Limb (tissue), 2 donors: ENCODE data around the gene EXOC7.
"Not testable (repeated sequence)": the region's sequence is repeated elsewhere in the genome, so short reads cannot be mapped to it uniquely, and the experiment has no call there.

Experiments
- DNase-seq, 2 donors: peaks; one replicate each; pipeline ENCODE4 v3.0.0-alpha.2; 2016; ENCODE audit errors: extremely low spot score in 2 of 2

EXOC7 gene

DNA sequence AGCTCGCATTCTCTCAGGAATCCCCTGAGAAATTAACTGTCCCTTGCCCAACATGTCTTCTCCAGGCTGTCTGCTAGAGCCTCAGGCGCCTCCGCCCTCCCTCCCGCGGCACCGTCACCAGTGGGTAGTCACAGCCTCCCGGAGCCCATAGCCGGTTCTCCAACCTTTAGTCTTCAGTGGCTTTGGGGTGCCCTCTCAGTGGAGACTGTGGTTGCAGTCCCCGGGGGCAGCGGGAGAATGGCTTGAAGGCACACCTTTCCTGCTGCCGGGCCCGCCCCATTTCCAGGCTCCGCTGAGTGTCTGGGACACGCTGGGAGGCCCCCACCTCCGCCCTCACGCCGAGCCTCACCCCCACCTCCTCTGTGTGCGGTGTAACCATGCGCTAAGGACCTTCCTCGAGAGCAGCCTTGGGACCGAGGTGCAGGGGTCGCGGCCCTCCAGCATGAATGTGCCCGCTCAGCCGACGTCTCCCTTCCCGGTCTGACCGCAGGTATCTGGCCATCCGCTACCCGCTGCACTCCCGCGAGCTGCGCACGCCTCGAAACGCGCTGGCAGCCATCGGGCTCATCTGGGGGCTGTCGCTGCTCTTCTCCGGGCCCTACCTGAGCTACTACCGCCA lies 27.3 kb downstream of the EXOC7 start:
- no peak for DNase-seq

DNA sequence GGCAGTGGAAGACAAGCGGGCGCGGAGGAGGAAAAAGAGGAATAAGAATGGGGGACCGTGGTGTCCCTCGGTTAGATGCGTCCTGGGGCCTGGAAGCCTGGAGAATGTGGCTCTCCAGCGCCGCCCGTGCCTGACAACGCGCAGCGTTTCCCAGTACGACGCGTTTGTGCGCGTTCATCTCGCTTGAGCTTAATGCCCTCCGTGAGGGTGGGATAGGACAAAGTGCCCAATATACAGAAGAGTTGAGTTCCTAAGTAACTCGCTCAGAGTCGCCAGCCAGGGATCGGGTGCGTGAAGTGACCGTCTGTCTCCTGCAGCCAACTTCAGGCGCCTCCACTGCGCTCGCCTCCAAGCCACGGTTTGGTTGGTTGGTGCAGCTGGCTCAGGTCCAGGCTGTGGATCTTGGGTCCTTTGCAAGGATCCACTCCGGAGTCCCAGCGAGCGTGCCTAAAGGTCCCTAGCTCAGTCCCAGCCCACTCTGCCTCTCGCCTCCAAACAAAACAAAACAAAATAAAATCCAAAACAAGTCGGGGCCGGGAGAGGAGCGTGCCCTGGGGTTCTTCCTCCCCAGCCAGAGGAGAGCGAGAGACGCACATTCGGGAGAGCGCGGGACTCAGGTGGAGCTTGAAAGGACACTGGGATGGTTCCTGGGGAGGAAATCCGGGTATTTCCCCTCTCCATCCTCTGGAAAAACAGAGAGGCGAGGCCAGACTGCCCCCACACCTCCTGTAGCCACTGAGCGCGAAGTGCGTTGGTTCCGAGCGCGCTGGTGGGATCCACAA lies 28.0 kb downstream of the EXOC7 start:
- no peak for DNase-seq

DNA sequence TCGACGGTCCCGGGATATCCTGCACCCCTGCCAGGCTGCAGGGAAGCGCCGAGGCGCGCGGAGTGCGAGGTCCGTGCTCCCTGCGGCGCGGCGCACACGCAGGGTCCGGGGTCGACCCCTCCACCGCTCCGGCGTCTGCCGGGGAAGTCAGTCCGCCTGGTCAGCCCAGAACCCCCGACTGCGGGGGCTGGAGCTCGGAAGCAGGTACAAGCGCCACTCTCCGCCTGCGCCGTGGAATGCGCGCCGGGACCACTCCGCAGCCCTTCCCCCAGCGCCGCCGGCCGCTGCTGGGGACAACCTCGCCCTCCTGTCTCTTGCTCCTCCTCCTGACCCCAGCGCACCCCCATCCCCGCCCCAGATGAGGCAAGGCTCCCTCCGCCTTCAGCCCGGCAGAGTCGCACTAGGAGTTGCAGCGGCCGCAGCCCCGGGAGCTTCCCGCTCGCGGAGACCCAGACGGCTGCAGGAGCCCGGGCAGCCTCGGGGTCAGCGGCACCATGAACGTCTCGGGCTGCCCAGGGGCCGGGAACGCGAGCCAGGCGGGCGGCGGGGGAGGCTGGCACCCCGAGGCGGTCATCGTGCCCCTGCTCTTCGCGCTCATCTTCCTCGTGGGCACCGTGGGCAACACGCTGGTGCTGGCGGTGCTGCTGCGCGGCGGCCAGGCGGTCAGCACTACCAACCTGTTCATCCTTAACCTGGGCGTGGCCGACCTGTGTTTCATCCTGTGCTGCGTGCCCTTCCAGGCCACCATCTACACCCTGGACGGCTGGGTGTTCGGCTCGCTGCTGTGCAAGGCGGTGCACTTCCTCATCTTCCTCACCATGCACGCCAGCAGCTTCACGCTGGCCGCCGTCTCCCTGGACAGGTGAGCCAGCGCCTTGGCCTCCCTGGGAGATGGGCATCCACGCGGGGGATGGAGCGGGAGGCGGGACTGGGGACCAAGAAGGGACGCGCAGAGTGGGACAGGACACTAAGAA lies 28.9 kb downstream of the EXOC7 start, which contains the start of gene GALR2:
TSS of gene GALR2 (plus strand) at position 392 of the 974 bp plus-strand sequence. CDS start at position 495, 103 bp downstream.
- no peak for DNase-seq

GRCh38 chr17:76072148-76072858 lies 31.3 kb downstream of the EXOC7 start, which contains the start of gene SRP68:
TSS of gene SRP68 (minus strand) at chr17:76072517. CDS start at chr17:76072491, 26 bp downstream.
- peak; percentile 94 for DNase-seq

- no peak for DNase-seq
Measured at GRCh38 chr17:76071531-76072147, 31.9 kb downstream of the EXOC7 start.

DNA sequence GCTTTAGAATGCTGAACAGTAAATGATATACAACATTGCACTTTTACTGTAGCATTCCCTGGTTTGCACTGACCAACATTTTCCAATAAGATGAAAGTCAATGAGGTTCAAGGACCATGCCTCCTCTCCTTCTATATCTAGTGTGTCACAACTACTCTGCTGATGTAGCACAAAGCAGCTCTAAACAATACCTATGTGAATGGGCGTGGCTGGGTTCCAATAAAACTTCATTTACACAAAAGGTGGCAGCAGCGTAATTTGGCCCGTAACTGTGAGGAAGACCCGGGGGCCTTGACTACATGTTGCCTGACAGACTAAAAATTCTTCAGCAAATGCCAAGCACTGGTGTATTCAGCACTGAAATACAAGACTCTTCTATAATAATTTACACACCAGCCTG lies 37.8 kb downstream of the EXOC7 start:
- no peak for DNase-seq

DNA sequence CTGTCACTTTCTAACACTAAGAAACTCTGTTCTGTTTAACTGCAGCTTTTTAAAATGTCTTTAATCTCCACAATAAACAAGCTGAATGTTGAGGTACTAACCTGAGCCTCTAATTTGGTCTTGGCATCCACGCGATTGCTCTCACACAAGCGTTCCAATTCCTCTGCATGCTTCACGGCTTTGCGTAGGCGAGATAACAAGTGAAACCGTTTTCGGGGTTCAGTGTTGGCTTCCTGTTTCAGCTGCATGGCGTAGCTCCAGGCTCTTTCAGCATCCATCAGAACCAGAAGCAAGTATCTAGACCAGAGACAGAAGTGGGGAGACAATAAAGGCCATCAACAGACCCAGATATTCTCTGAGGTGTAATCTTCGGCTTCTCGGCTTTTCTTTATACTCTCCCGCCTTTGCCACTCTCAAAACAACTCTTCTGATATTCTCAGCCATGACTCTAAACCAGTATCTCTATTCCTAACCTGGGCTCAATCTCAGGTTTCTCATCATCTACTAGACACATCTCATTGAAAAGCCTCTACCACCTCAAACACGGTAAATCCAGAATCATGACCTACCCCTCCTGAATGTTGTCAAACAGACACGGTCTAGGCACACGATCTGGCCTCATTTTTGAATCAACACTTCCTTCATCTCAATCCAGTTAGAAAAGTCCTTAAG lies 39.6 kb downstream of the EXOC7 start:
- no peak for DNase-seq

- not testable (repeated sequence) for DNase-seq
Measured at GRCh38 chr17:76058264-76058663, 45.3 kb downstream of the EXOC7 start.

DNA sequence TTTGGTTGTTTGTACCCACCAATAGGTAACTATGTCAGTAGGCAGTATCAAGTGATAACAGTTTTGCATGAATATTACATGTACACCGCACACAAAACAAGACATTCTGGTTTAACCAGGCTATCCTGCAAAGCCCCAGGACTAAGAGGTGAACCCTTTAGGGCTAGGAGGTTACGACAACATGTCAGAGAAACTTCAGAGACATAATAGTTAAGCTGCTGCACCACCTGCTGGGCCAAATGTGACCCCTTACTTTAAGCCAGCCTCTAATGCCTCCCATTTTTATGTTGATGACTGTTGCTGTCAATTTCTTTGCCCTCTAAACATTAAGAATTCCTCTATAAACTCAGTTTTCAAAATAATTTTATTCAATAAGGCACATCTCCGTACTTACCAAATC lies 46.7 kb downstream of the EXOC7 start:
- no peak for DNase-seq

DNA sequence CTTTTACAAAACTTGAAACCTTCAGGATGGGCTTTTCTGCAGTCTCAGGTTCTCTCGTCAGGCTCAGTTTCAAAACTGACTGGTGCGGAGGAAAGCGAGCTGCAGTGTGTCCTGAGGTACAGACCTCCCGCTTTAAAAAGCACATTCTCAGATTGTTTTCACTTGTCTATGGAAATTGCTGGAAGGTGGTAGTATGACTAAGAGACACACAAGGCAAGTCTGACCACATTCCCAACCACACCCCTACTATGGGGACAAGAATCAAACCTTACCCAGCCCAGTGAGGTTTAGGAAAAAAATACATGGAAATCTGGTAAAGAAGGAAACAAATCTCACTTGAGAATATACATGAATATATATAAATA lies 49.5 kb downstream of the EXOC7 start:
- no peak for DNase-seq

DNA sequence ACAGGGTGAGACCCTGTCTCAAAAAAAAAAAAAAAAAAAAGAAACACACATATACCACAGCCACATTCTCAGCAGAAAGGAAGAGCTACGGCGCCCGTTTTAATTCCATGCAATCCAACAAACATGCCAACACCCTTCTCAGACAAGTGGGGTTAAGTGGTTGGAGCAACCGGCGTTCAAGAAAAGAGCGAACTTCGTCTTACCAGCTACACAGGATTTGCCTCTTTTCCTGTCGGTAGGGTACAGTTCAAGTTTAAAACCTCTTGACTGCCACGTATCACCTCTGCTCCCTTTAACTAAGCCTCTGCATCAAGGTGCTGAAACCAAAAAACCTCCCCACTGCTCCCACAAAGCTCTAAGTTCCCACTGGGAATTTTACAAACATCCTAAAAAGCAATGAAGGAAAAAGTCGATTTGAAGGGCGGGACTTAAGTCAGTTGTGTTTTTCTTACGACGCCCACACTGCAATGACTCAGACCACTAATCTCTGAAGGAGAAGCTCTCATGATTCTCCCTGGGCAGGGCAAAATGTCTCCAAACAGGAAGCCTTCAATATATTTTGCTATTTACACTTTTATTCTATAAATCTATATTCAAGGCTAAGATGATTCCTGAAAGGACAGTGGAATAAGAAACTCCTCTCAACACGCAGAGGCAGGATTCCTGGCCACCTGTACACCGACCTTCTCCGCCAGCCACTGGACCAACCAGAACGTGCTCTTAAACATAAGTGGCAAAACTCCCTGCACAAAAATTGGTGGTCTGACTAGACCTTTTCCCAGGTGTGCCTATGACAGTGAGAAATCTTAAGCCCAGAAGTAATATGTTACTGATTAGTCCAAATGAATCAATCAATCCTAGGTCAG lies 50.1 kb downstream of the EXOC7 start:
- no peak for DNase-seq

DNA sequence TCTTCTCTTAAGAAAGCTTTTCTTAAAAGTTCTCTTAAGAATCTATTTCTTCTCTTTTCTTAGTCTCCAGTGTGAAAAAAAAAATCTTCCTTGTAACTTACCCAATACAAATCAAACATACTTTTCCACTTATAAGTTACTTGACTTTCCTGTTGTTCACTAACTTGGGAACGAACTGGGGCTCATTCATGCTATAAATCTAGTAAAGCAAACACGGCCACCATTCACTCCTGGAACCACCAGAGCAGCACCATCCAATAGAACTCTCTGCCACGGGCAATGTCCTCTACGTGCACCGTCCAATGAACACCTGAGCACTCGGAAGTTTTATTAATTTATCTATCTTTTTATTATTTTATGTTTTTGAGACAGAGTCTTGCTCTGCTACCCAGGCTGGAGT lies 52.0 kb downstream of the EXOC7 start:
- no peak for DNase-seq

GRCh38 chr17:76050538-76051467 lies 52.8 kb downstream of the EXOC7 start:
- DNase-seq: no peak

DNA sequence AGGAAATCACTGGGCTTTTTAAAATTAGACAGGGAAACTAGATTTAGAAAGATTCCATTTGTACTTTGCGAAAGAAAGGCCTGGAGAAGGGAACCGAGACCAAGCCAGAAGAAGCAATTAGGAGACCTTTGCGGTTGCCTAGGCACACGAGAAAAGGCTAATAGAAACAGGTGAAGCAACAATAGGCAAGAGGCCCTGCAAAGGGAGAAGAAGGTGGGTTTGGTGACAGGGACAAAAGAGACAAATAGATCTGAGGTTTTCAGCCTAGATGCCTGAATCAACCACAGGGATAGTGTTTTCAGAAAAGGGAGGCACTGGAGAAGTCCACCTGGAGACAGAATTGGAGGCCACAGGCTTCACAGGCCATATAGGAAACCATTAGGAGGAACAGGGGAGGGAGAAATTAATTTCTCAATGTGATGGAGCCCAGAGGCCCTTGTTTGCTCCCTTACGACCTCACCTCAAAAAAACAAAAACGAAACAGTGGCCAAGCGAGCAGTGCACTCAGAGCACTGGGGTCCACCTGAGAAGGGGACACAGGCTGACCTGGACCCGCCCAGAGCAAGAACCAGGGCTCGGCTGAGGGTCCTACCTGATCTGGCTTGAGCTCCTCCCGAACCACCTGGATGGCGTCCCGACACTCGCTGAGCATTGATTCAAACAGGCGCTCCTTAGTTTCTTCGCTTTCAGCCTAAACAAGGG lies 53.6 kb downstream of the EXOC7 start:
- DNase-seq: no peak

GRCh38 chr17:76049239-76049638 lies 54.3 kb downstream of the EXOC7 start:
- DNase-seq: no peak

- DNase-seq: no peak
Measured at GRCh38 chr17:76048711-76049110, 54.9 kb downstream of the EXOC7 start.

GRCh38 chr17:76048025-76048605 lies 55.5 kb downstream of the EXOC7 start:
- no peak for DNase-seq
